Gastrocnemius medialis (tissue), 4 donors: ENCODE data around the gene ADIG. TPM values are rescaled to one million over a fixed set of nuclear protein-coding genes. Genes with fewer than 3 reads are reported as not detected.

Source experiments
- ATAC-seq, 2 donors: fragments of 150-250 bp; one replicate each; pipeline ENCODE4 v1.9.1; 2016
- DNase-seq, 2 donors: peaks; one replicate each; pipeline ENCODE4 v3.0.0-alpha.2; 2019
- H3K27ac ChIP-seq, 4 donors: fragments of 200-600 bp; sonication (generic); 1 replicate in 1 of 4; 2 replicates in 3 of 4; pipeline ENCODE4 v1.5.1; 2016 to 2018; ENCODE audit warnings: mild to moderate bottlenecking in 2 of 4, moderate library complexity in 1 of 4
- H3K27me3 ChIP-seq, 3 donors: fragments of 200-600 bp; sonication (generic) in 2 of 3; 1 replicate in 1 of 3; 2 replicates in 2 of 3; pipeline versions ENCODE4 v1.5.1 to v1.6.0; 2016 to 2019; ENCODE audit warnings: mild to moderate bottlenecking in 1 of 3, moderate library complexity in 1 of 3
- H3K36me3 ChIP-seq, 2 donors: fragments of 200-600 bp; sonication (generic) in 1 of 2; one replicate each; pipeline ENCODE4 v1.5.1; 2017 to 2018
- H3K4me1 ChIP-seq, 2 donors: fragments of 200-600 bp; sonication (generic) in 1 of 2; one replicate each; pipeline ENCODE4 v1.5.1; 2016 to 2017; ENCODE audit warnings: mild to moderate bottlenecking in 2 of 2
- H3K4me3 ChIP-seq, 4 donors: fragments of 200-600 bp; sonication (generic) in 3 of 4; 1 replicate in 1 of 4; 2 replicates in 3 of 4; pipeline ENCODE4 v1.5.1; 2016 to 2019; ENCODE audit warnings: mild to moderate bottlenecking in 2 of 4
- H3K9me3 ChIP-seq, 3 donors: fragments of 200-600 bp; sonication (generic) in 2 of 3; 1 replicate in 1 of 3; 2 replicates in 2 of 3; pipeline ENCODE4 v1.5.1; 2016 to 2019
- POLR2A ChIP-seq, 2 donors: fragments of 450-650 bp; IDR thresholded peaks; one replicate each; pipeline ENCODE4 v1.6.1; 2017; ENCODE audit warnings: antibody characterized with exemption in 2 of 2, mild to moderate bottlenecking in 2 of 2, moderate library complexity in 2 of 2
- in situ Hi-C, 4 donors: fragments of 200-750 bp; cut with MboI; loops; one replicate each; pipeline versions ENCODE4 v1.15.0 to v1.8.0; 2017; ENCODE audit warnings: low sequenced_read_pairs in 4 of 4
- intact Hi-C: fragments of 100-400 bp; cut with DNase I; formaldehyde crosslinking; loops from one replicate; pipeline ENCODE4 v1.15.1; 2023; ENCODE audit warnings: low total_unique reads
- total RNA-seq, 4 donors: library from RNA; depleted of rRNA; stranded (reverse); fragments of >200 nt; gene quantifications; one replicate each; pipeline versions ENCODE4 v1.1.0 to v1.2.3, GENCODE V29; 2016
- TF ChIP-seq, protein P1 (sequence below), 5 experiments: fragments of 450-650 bp in 3 of 5; fragments of 200-600 bp in 2 of 5; sonication (generic) in 2 of 5; IDR thresholded peaks in 4 of 5; conservative IDR thresholded peaks in 1 of 5; 1 replicate in 4 of 5; 2 replicates in 1 of 5; pipeline ENCODE4 v1.5.1; 2016 to 2019; ENCODE audit warnings: antibody characterized with exemption in 5 of 5, mild to moderate bottlenecking in 3 of 5, moderate library complexity in 3 of 5

The ADIG gene
- total RNA-seq, 4 donors from 2014 or later, result not detected

- Histone ChIP-seq H3K36me3 (no peaks in the 10 kb centered on the region), H3K27me3 (peaks cover 30 to 38% (median 37%) of the 10 kb centered on the region in 3 donors), H3K27ac (no peak overlapping the region), H3K4me3 (no peak overlapping the region), H3K9me3 (no peaks in the 10 kb centered on the region), H3K4me1 (no peaks in the 10 kb centered on the region)
- DNase-seq (no peak), ATAC-seq (no peak)
- in situ Hi-C loops (no loop called here), intact Hi-C loops (no loop called here)
- TF ChIP-seq, protein P1, sequence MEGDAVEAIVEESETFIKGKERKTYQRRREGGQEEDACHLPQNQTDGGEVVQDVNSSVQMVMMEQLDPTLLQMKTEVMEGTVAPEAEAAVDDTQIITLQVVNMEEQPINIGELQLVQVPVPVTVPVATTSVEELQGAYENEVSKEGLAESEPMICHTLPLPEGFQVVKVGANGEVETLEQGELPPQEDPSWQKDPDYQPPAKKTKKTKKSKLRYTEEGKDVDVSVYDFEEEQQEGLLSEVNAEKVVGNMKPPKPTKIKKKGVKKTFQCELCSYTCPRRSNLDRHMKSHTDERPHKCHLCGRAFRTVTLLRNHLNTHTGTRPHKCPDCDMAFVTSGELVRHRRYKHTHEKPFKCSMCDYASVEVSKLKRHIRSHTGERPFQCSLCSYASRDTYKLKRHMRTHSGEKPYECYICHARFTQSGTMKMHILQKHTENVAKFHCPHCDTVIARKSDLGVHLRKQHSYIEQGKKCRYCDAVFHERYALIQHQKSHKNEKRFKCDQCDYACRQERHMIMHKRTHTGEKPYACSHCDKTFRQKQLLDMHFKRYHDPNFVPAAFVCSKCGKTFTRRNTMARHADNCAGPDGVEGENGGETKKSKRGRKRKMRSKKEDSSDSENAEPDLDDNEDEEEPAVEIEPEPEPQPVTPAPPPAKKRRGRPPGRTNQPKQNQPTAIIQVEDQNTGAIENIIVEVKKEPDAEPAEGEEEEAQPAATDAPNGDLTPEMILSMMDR (IDR thresholded peaks at IDR 0.05 in 4 of 5, conservative IDR thresholded peaks at IDR 0.05 in 1 of 5), result no peak
Observed at GRCh38 chr20:38603286-38603685, 22.3 kb downstream of the ADIG start.

DNA sequence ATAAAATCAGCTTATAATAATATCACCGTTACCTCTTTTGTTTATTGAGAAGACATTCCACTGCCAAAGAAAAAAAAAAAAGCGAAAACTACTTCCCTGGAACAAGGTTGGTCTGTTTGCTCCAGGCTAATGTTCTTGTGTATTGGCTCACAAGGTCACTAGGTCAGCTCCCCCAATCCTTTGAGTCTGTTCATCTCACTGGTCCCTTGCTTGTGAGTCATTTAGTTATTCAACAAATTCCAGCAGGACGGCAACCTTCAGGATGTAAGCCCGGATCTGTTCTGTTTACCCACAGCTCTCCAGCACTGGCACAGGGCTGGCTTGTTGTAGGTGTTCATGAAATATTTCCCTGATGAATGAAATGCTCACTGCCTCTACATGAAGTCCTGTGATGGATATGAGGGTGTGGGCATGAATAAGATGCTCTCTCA is 23.9 kb downstream of the ADIG start:
- no peak for TF ChIP-seq POLR2A (IDR thresholded peaks at IDR 0.05)
- TF ChIP-seq, protein P1 (IDR thresholded peaks at IDR 0.05 in 4 of 5, conservative IDR thresholded peaks at IDR 0.05 in 1 of 5), result no peak
- no peaks in the 10 kb centered on the region for H3K9me3 ChIP-seq
- H3K27me3 ChIP-seq, result peaks cover 30 to 41% (median 38%) of the 10 kb centered on the region in 3 donors
- intact Hi-C loops, result no loop called here
- H3K4me3 ChIP-seq, result no peak overlapping the region
- DNase-seq (no peak), ATAC-seq (no peak)
- H3K4me1 ChIP-seq, result no peaks in the 10 kb centered on the region
- H3K36me3 ChIP-seq, result no peaks in the 10 kb centered on the region
- no peak overlapping the region for H3K27ac ChIP-seq
- in situ Hi-C loops, result no loop called here

GRCh38 chr20:38607351-38607750 is 26.4 kb downstream of the ADIG start:
- Histone ChIP-seq H3K36me3 (no peaks in the 10 kb centered on the region), H3K4me1 (no peaks in the 10 kb centered on the region), H3K27me3 (peaks cover 16 to 22% (median 22%) of the 10 kb centered on the region in 3 donors), H3K9me3 (no peaks in the 10 kb centered on the region), H3K27ac (no peak overlapping the region), H3K4me3 (no peak overlapping the region)
- no peak for DNase-seq
- intact Hi-C loops, result no loop called here
- no peak for TF ChIP-seq POLR2A (IDR thresholded peaks at IDR 0.05)
- TF ChIP-seq, protein P1 (IDR thresholded peaks at IDR 0.05 in 4 of 5, conservative IDR thresholded peaks at IDR 0.05 in 1 of 5), result no peak
- in situ Hi-C loops, result no loop called here
- ATAC-seq, result no peak

GRCh38 chr20:38608188-38608587 is 27.2 kb downstream of the ADIG start:
- H3K4me3 ChIP-seq, result no peak overlapping the region
- H3K27me3 ChIP-seq, result peaks cover 8 to 14% (median 14%) of the 10 kb centered on the region in 3 donors
- DNase-seq, result no peak
- no peak for ATAC-seq
- H3K27ac ChIP-seq, result no peak overlapping the region
- TF ChIP-seq POLR2A (IDR thresholded peaks at IDR 0.05), result no peak
- TF ChIP-seq, protein P1 (IDR thresholded peaks at IDR 0.05 in 4 of 5, conservative IDR thresholded peaks at IDR 0.05 in 1 of 5), result no peak
- no peaks in the 10 kb centered on the region for H3K36me3 ChIP-seq
- H3K9me3 ChIP-seq, result no peaks in the 10 kb centered on the region
- in situ Hi-C loops (no loop called here), intact Hi-C loops (no loop called here)
- no peaks in the 10 kb centered on the region for H3K4me1 ChIP-seq

GRCh38 chr20:38609815-38610214 is 28.8 kb downstream of the ADIG start:
- H3K4me3 ChIP-seq, result no peak overlapping the region
- DNase-seq (no peak), ATAC-seq (no peak)
- TF ChIP-seq, protein P1 (IDR thresholded peaks at IDR 0.05 in 4 of 5, conservative IDR thresholded peaks at IDR 0.05 in 1 of 5), result no peak
- no peak for TF ChIP-seq POLR2A (IDR thresholded peaks at IDR 0.05)
- H3K27me3 ChIP-seq, result peaks cover 3 to 8% (median 7%) of the 10 kb centered on the region in 3 donors
- H3K36me3 ChIP-seq, result no peaks in the 10 kb centered on the region
- in situ Hi-C loops, result no loop called here
- intact Hi-C loops, result no loop called here
- no peak overlapping the region for H3K27ac ChIP-seq
- H3K9me3 ChIP-seq, result no peaks in the 10 kb centered on the region
- no peaks in the 10 kb centered on the region for H3K4me1 ChIP-seq
